ENCODE data around the gene SSRP1. TPM values are rescaled to one million over a fixed set of nuclear protein-coding genes. Genes with fewer than 3 reads are reported as not detected.

Gene SSRP1
- total RNA-seq, 1 donor from 2014 or later = 38.4 TPM

DNA sequence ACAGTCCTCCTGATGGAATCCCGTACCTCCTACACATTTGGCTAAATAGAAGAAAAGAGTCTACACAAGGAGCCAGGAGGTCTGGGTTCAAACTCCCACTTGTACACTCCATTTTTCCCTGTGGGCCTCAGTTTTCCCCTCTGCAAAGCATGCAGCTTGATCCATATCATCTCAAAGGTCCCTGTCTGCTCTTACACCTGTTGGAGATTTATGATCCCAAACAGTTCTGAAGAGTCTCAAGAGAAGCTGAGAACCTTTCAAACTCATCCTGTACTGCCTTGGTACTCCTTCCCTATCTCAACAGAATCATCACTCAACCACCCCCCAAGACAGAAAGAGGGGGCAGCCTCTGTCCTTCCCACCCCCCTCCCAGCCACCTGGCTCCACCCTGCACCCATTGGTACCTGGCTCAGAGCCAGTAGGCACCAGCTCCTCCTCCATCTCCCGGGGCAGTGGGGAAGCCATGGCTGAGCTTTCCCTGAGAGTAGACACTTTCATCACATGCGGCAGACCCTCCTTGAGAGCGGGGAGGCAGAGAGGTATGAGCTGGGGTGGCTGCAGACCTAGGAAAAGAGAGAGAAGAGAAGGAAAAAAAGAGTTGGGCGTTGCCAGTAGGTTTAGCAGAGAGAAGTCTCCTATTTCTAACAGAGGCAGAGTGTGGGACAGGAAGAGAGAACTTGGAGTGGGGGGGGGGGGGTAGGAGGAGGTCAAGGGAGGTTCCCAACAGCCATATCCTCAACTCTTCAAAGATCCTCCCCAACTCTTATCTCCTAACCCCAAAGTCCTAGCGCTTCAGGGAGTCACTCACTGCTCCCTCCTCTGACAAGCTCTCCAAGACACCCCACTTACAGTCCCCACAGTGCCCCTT is 14.1 kb downstream of the SSRP1 start:
- intact Hi-C loops (cut with micrococcal nuclease) = no loop called here
- DNase-seq = no peak
- no peak for ATAC-seq

DNA sequence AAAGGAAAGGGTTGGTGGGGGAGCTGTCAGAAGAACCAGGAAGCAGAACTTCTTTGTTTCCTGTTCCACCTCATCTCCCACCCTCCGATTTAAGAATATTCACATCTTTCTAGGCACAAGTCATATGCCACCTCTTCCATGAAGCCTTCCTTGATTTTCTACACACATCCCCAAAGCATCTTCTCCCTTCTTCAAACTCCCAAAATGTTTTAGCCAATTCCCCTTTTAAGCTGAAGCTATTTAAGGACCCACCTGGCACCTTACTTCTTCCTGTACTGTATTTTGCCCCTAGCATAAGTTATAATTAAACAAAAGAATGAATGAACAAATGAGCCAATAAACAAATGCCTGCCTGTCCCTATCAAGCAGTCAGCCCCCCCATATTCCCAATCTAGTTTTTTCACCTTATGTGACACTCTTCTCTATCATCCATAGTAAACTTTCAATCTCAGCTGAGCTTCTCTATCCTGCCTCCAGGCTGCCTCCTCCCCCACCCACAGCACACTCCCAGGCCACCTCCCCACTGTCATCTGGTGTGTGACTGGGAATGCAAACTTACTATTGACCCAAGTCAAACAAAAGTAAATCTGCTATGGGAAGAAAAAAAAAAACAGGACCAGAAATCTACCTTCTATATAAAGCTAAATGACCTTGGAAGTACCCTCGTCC is 14.8 kb downstream of the SSRP1 start:
- intact Hi-C loops (cut with micrococcal nuclease) = no loop called here
- ATAC-seq (no peak), DNase-seq (no peak)

DNA sequence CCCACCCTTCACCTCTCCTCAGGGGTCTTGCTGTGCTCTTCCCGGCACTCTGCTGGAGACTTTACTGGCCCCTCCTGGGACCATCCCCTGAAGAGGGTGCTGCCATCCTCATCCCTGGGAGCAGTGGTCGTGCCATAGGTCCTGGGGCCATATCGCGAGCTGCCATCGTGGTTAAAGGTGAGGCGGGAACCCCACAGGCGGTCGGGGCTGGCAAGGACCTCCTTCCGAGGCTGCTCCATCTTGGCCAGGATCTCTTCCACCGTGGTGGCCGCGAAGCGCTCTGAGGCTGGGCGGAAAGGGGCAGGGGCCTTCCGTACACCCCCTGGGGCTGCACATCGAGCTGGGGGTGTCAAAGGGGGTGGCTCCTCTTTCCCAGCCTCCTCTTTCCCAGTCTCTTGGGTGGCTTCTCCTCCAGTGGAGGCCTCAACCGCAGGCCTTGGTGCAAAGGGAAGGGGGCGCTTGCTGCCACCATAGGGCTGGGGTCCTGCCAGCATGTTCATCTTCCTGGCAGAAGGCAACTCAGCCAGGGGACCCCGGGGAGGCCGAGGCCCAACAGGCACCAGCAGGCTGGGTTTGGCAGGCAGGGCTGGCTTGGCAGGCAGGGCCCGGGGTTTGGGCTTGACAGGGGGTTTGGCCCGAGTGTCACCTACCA is 15.5 kb downstream of the SSRP1 start:
- intact Hi-C loops (cut with micrococcal nuclease) = no loop called here
- no peak for DNase-seq
- no peak for ATAC-seq

DNA sequence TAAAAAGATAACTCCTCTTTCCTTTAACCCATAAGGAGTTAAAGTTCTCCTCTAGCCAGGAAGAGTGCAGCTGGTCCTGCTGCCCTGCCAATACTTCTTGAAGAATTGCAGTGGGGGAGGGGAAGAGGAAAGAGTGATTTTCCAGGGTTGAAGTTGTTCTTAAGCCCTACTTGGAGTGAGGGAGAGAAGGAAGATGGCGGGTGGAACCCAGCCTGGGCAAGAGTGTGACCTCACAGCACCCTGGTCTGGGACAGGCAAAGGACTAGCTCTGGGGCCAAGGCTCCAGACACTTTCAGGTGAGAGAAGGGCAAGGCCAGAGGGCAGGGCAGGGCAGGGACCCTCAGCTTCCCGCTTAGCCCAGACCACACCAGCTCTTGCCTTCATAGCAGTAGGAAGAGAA is 17.5 kb downstream of the SSRP1 start:
- DNase-seq = peak; percentile 61
- intact Hi-C loops (cut with micrococcal nuclease) = no loop called here
- ATAC-seq = peak; percentile 6

DNA sequence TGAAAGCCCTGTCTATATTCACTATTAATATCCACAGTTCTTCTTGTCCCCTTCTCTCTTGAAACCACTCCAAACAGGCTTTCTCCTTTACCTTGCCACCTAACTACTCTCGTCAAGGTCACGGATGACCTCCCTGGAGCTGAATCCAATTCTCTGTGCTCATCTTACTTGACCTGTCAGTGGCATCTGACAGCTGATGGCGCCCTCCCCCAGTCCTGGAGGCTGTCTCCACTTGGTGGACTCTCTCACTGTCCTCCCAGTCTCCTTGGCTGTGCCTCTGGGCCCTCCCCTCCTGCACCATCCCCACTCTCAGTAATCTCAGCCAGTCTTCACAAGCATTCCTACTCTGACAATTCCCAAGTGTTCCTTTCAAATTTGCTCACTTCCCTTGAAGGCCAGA is 19.7 kb downstream of the SSRP1 start:
- ATAC-seq (no peak), DNase-seq (no peak)
- intact Hi-C loops (cut with micrococcal nuclease) = no loop called here

DNA sequence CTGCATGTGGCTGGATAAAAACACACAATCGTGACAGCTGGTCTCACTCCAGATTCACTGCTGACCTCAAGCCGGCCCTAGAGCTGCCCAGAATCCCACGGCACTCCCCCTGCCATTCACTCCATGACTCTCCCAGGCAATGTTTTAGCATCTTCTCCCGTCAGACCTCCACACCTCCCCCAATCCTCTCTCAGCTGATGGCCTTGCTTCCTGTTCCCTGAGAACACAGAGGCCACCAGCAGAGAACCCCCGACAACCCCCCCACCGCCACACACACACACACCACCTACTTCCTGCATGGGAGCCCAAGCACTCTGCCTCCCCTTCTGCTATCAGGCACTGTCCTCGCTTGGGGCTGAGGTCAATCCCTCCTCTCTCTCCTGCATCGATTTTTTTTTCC is 20.2 kb downstream of the SSRP1 start:
- no peak for ATAC-seq
- intact Hi-C loops (cut with micrococcal nuclease) = no loop called here
- no peak for DNase-seq

DNA sequence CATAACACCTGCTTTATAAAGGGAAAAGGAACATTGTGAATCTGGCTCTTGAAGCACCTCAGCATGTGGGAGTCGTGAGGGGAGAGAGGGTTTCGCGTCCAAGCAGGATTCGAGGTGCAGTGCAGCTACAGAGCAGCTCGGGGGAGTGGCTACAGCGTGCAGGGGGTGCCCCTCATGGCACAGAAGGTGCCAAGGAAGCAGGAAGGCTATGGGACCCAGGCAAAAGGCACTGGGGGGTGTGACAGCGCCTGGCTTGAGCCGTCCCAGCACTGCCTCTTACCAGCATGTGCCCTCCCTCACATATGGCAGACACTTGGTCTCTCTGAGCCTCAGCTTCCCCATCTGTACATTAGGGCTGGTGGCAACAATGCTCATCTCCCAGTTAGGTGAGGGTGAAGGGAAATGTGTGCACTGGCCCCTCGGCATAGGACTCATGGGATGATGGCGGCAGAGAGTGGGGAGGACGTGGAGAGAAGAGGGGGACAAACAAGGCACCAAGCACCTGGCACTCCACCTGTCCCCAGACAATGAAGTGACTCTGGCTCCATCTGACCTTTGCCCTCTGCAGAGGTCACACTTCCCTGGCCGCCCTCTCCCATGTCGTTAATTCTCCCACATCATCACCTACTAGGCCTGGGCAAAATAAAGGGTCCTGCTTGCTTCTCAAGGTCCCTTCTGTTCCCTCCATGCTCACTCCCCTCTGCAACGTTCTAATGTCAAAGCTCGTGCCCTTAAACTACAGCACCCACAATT is 21.3 kb downstream of the SSRP1 start:
- intact Hi-C loops (cut with micrococcal nuclease) = no loop called here
- no peak for ATAC-seq

DNA sequence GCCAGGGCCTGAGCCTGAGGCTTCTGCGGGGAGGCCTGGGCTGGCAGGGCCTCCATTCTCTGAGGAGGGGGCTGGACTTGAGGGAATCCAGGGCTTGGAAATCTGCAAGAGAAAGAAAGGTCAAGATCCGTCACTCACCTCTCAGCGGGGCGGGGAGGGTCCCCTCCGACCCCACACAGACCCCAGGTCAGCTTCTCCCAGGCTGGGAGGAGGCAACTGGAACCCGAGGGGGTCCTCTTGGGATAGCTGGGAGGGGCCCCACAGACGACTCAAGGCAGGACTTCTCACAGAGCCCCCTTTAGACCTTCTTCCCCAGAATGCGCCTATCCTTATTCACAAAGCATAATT is 21.9 kb downstream of the SSRP1 start:
- DNase-seq (no peak), ATAC-seq (no peak)
- intact Hi-C loops (cut with micrococcal nuclease) = no loop called here

More for the DNA sequence above, 21.3 kb downstream of the SSRP1 start:
- DNase-seq = no peak

DNA sequence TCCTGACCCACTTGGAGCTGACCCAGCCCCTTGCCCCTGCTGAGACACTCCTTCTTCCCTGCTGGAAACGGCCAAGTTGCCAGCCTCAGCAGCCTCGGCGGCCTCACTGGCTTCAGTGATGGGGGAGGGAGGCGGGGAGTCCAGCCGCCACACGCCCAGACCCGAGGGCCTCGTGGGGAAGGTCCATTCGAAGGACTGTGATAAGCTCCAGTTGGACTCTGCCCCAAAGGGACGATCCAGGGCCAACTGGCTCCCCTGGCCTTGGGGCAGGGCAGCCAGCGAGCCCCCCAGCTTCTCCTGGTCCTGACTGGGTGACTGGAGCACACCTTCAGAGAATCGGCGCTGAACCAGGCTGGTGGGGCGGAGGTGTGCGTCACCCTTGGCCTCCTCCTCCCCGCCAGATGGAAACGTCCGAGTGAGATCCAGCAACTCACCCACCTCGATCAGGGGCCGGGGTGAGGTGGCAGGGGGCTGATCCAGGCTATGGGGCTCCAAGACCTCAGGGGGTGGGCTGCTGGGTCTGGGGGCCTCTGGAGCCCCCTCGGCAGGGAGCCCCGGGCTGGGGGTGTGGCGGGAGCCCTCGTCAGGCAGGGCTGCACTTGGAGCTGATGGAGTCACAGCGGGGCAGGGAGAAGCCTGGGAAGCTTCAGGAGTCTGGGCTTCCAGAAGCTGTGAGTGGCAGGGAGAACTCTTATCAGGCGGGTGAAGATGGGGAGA is 22.5 kb downstream of the SSRP1 start:
- no peak for DNase-seq
- intact Hi-C loops (cut with micrococcal nuclease) = no loop called here
- ATAC-seq = no peak

DNA sequence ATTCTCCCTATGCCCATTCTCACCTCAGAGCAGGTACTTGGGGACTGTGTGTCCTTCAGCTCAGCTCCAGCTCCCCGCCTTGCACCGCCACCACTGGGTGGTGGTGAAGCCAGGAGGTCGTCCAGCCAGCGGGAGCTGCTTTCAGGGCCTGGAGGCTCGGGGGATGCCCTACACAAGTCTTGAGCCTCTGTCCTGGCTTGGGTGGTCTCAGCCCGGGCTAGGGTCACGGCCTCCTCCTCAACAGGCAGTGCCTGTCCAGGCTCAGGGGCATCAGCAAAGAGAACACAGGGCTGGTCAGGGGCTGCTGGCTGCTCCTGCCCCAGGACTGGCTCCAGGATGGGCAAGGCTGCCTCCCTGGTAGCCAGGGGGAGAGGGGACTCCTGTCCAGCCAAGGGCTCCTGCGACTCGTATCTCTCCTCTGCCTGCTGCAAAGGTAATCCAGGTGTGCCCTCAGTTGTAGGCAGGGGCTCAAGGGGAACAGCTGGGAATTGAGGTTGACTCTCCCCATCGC is 23.1 kb downstream of the SSRP1 start:
- intact Hi-C loops (cut with micrococcal nuclease) = no loop called here
- DNase-seq (no peak), ATAC-seq (no peak)

DNA sequence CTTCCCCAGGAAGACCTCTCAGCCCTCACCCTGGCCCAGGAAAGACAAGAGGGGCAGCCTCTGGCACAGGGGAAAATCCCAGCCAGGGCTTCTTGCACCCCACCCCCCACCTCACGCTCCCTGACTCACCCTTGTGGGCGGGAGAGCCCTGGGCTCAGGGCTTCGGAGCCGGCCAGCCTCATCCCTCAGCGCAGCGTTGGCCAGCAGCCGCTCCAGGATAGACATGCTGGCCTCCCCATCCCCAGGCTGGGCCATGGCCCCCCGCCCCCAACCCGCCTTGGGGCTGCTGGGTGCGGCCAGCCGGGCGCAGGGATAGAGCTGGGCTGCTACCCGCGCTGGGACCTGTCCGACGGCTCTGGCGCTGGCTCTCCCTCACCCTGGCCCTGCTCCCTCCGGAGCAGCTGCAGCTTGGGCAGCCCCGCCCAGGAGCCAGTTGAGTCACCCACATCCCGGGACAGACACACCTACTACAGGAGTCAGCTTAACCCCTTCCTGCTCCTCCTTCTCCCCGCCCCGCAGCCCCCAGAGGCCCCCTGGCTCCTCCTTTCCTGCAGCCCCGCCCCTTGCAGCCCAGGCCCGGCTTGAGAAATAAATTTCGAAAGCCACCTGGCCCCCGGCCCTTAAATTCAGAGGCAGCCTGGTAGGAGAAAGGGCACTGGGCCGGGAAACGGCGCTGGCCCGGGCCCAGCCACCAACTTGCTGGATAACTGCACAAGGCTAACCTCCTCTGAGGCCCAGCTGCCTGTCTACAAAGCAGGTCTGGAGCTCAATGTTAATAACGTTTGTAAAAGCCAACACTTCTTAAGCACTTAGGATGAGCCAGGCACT is 24.4 kb downstream of the SSRP1 start:
- intact Hi-C loops (cut with micrococcal nuclease) = no loop called here
- ATAC-seq = peak; percentile 93

DNA sequence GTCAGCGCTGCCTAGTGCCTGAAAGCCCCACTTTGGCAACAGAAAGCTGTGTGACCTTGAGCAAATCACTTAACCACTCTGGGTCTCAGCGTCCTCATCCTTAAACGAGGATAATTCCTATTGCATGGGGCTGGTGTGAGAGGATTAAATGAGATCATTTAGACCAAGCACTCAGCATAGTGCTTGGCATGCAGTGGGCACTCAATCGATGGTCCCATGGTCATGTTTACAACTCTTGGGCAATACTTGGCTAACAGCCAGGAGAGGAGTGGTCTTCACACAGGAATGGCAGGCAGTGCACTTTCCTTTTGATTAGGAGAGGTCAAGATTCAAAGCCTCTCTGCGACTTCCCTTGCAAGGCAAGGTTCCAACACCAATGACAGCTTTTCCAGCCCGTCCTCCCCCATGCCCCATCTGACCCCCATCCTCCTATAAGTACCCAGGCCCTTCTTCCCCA is 25.0 kb downstream of the SSRP1 start:
- DNase-seq = no peak
- intact Hi-C loops (cut with micrococcal nuclease) = no loop called here
- no peak for ATAC-seq

More for the DNA sequence above, 24.4 kb downstream of the SSRP1 start:
- peak; percentile 92 for DNase-seq

DNA sequence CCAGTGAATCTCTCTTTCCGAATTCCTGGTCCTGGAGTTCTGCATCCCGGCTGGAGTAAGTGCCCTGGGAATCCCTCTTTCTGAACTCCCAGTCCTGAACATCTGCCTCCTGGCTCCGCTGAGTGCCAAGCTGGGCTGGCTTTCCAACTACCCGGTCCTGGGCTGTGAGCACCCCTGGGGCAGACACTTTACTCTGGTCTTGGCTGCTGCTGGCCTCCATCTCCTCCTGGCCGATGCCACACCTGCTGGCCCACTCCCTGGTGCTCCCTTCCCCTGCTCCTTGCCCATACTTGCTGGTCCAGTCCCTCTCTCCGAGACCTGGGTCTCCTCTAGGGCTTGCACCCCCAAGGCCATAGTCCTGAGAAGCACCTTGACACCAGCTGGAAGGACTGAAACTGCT is 25.6 kb downstream of the SSRP1 start:
- ATAC-seq = no peak
- intact Hi-C loops (cut with micrococcal nuclease) = no loop called here
- no peak for DNase-seq

DNA sequence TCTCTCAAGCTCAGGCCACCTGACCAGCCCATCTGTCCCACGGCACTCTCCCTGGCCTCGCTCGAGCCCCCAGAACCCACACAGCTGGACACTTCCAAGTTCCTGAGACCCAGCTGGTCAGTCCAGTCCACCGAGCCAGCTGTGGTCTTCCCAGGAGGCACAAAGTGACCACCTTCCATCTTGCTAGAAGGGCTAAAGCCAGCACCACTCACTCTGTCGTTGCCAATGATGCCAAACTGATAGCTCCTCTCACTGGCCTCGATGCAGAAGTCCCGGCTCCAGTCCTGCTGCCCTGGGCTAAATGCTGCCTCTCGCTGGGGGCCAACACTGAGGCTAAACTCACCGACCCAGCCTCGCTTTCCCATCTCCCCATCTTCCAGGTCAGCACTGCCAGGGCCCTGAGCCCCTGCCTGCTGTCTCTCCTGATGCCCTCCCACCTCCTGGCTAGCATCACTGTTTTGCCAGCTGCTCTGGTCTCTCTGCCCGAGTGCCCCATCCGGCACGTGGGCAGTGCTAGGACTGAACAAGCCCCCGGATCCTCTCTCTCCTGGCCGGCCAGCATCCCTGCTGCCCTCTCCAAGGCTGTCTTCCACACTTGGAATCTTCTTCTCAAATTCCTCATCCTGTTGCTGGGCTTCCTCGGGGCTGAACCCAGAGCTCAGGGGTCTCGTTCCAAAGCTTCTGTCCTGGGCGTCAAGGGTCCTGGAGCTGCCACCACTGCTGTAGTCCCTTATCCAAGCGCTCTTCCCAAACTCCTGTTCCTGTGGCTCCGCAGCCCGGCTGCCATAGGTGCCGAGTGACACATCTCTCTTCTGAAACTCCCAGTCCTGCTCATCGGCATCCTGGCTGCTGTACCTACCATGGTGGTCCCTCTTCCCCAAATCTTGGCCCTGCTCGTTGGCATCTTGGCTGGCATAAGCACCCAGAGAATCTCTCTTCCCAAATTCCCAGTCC is 26.3 kb downstream of the SSRP1 start:
- ATAC-seq (no peak), DNase-seq (no peak)
- intact Hi-C loops (cut with micrococcal nuclease) = no loop called here

DNA sequence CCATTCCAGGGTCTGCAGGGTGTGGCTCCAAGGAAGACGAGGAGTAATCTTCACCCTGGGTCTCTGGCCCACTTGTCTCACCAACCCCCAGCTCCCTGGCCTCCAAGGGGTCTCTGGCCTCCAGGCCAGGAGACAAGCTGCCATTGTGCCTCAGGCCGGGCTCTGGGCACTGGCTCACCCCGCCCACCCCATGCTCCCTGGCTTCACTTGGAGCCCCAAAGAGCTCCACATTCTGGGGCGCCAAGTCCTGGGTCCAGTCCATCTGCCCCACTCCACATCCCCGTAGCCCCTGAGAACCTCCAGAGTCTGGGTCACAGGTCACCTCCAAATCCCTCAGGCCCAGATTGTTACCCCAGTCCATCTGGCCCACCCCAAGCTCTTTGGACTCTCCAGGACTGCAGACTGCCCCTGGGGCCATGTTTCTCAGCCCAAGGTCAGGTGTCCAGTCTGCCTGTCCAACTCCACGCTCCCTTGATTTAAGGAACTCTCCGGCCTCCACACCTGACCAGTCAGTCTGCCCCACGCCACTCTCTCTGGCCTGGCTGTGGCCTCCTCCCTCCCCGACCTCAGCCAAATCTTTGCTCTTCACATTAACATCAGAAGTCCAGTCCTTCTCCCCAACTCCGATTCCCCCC is 27.1 kb downstream of the SSRP1 start:
- ATAC-seq (no peak), DNase-seq (no peak)
- intact Hi-C loops (cut with micrococcal nuclease) = no loop called here

DNA sequence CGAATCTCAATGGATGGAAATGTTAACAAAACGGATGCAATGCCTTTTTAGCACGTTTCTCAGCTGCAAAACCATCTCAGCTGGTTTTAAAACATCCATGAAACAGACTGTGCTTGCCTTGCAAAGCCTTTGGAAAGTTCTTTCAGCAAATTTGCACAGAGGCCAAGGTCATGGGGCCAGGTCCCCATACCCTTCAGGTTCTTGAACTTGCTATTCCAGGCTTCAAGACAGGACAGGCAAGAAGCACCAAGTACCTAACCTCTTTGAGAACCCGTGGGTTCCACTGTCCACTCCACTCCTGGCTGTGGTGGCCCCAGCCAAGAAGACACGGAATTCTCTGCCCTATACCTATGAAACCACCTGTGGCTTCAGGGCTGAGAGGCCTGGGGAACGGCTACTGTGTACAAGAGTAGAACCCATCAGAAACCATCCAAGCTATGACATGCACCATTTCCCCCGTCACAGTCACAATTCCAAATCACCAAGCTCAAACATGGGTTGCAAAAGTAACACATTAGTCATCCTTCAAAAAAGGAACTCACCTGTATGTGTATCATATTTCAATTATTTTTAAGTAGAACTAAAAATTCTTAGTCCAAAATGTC is 27.9 kb downstream of the SSRP1 start:
- ATAC-seq (no peak), DNase-seq (no peak)
- intact Hi-C loops (cut with micrococcal nuclease) = no loop called here
